ENCODE data around the gene SEC16A. TPM values are rescaled to one million over a fixed set of nuclear protein-coding genes. Genes with fewer than 3 reads are reported as not detected.

Gene SEC16A
- total and polyA plus RNA-seq, 3 experiments from 2014 or later = 42.9 to 78.0 (median 75.5) TPM

DNA sequence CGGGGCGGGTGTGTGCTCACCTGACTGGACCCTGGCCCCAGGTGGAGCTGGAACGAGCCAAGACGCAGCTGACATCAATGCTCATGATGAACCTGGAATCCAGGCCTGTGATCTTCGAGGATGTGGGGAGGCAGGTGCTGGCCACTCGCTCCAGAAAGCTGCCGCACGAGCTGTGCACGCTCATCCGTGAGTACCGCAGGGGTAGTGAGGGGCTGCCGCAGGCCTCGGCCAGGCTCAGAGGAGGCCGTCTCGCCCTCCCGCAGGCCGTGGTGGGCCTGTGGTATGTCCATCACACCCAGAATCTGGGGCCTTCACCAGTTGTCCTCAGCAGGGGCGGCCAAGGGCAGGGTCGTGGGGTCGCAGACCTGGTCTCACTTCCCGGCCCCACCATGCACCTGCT lies 61.0 kb downstream of the SEC16A start:
- H3K36me3 Mint-ChIP-seq = peaks cover 0 to 77% (median 12%) of the 10 kb centered on the region in 3 donors
- H3K4me3 ChIP-seq (ENCODE audit: low read length) = no peak overlapping the region
- peaks cover 31% of the 10 kb centered on the region for H3K36me3 ChIP-seq (ENCODE audit: insufficient read depth, low read length)
- no peak for DNase-seq
- H3K4me1 ChIP-seq (ENCODE audit: insufficient read depth, low read length) = no peaks in the 10 kb centered on the region
- no peaks in the 10 kb centered on the region for H3K4me1 Mint-ChIP-seq
- H3K27me3 ChIP-seq (ENCODE audit: insufficient read depth, low read length, poor library complexity, severe bottlenecking) = no peaks in the 10 kb centered on the region
- no peaks in the 10 kb centered on the region for H3K9me3 Mint-ChIP-seq
- ChIA-PET POLR2A (no interaction called here), CTCF (no interaction called here)
- H3K27ac ChIP-seq (ENCODE audit: low read depth, low read length) = no peak overlapping the region
- H3K27me3 Mint-ChIP-seq = no peaks in the 10 kb centered on the region
- H3K27ac Mint-ChIP-seq = no peak overlapping the region
- H3K9me3 ChIP-seq (ENCODE audit: low read length) = no peaks in the 10 kb centered on the region
- no peak overlapping the region for H3K4me3 Mint-ChIP-seq

- Histone ChIP-seq H3K4me1 (ENCODE audit: insufficient read depth, low read length) (no peaks in the 10 kb centered on the region), H3K9me3 (ENCODE audit: low read length) (no peaks in the 10 kb centered on the region), H3K27ac (ENCODE audit: low read depth, low read length) (no peak overlapping the region), H3K27me3 (ENCODE audit: insufficient read depth, low read length, poor library complexity, severe bottlenecking) (no peaks in the 10 kb centered on the region), H3K4me3 (ENCODE audit: low read length) (no peak overlapping the region), H3K36me3 (ENCODE audit: insufficient read depth, low read length) (peaks cover 53% of the 10 kb centered on the region)
- ChIA-PET POLR2A (no interaction called here), CTCF (no interaction called here)
- H3K27ac Mint-ChIP-seq = peak overlapping the region in 1 of 8 donors; percentile 69
- no peak for DNase-seq
- H3K27me3 Mint-ChIP-seq = no peaks in the 10 kb centered on the region
- peaks cover 0 to 86% (median 12%) of the 10 kb centered on the region in 3 donors for H3K36me3 Mint-ChIP-seq
- no peak overlapping the region for H3K4me3 Mint-ChIP-seq
- no peaks in the 10 kb centered on the region for H3K9me3 Mint-ChIP-seq
- no peaks in the 10 kb centered on the region for H3K4me1 Mint-ChIP-seq
Measured at GRCh38 chr9:136419092-136419420, 63.8 kb downstream of the SEC16A start.

GRCh38 chr9:136418182-136419091 lies 64.4 kb downstream of the SEC16A start:
- H3K4me1 Mint-ChIP-seq = no peaks in the 10 kb centered on the region
- no peak overlapping the region for H3K4me3 ChIP-seq (ENCODE audit: low read length)
- H3K4me3 Mint-ChIP-seq = peak overlapping the region in 1 of 7 donors; percentile 37
- no peak overlapping the region for H3K27ac Mint-ChIP-seq
- no peaks in the 10 kb centered on the region for H3K9me3 ChIP-seq (ENCODE audit: low read length)
- DNase-seq = no peak
- no peaks in the 10 kb centered on the region for H3K9me3 Mint-ChIP-seq
- H3K27me3 ChIP-seq (ENCODE audit: insufficient read depth, low read length, poor library complexity, severe bottlenecking) = no peaks in the 10 kb centered on the region
- H3K36me3 ChIP-seq (ENCODE audit: insufficient read depth, low read length) = peaks cover 59% of the 10 kb centered on the region
- peaks cover 0 to 86% (median 14%) of the 10 kb centered on the region in 3 donors for H3K36me3 Mint-ChIP-seq
- ChIA-PET POLR2A (no interaction called here), CTCF (no interaction called here)
- no peak overlapping the region for H3K27ac ChIP-seq (ENCODE audit: low read depth, low read length)
- no peaks in the 10 kb centered on the region for H3K4me1 ChIP-seq (ENCODE audit: insufficient read depth, low read length)
- no peaks in the 10 kb centered on the region for H3K27me3 Mint-ChIP-seq

DNA sequence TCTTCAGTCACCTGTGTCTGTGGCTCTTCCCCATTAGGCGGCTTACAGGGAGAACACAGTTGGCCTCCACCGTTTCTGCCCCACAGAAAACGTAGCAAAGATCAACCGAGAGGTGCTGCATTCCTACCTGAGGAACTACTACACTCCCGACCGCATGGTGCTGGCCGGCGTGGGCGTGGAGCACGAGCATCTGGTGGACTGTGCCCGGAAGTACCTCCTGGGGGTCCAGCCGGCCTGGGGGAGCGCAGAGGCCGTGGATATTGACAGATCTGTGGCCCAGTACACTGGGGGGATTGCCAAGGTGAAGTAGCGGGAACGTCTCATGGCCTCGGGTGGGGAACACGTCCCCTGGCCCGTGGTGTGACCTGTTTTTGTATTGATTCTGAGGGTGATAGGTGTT lies 65.9 kb downstream of the SEC16A start:
- DNase-seq = no peak
- no peaks in the 10 kb centered on the region for H3K9me3 Mint-ChIP-seq
- no peaks in the 10 kb centered on the region for H3K27me3 ChIP-seq (ENCODE audit: insufficient read depth, low read length, poor library complexity, severe bottlenecking)
- no peak overlapping the region for H3K4me3 ChIP-seq (ENCODE audit: low read length)
- H3K4me3 Mint-ChIP-seq = no peak overlapping the region
- no peaks in the 10 kb centered on the region for H3K27me3 Mint-ChIP-seq
- peaks cover 2% of the 10 kb centered on the region for H3K4me1 ChIP-seq (ENCODE audit: insufficient read depth, low read length)
- no peaks in the 10 kb centered on the region for H3K9me3 ChIP-seq (ENCODE audit: low read length)
- ChIA-PET POLR2A (no interaction called here), CTCF (no interaction called here)
- peaks cover 2 to 7% (median 5%) of the 10 kb centered on the region in 3 donors for H3K4me1 Mint-ChIP-seq
- peaks cover 59% of the 10 kb centered on the region for H3K36me3 ChIP-seq (ENCODE audit: insufficient read depth, low read length)
- H3K36me3 Mint-ChIP-seq = peaks cover 0 to 84% (median 16%) of the 10 kb centered on the region in 3 donors
- H3K27ac Mint-ChIP-seq = peak overlapping the region in 2 of 8 donors; percentile 8 to 26
- H3K27ac ChIP-seq (ENCODE audit: low read depth, low read length) = no peak overlapping the region

DNA sequence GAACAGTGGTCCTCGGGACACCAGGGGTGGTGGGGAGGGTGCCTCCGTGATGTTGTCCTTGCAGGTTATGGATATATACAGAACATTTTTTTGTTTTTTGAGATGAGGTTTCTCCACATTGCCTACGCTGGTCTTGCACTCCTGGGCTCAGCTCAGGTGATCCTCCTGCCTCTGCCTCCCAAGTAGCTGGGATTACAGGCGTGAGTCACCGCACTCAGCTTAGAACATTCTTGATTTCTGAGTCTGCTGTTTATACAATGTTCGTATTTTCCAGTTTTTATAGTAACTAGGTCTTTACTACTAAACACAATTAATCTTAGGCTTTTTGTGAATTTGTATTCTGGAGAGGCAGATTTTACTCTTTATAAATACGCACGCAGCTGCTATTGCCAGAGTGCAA lies 66.4 kb downstream of the SEC16A start:
- DNase-seq = no peak
- H3K27ac ChIP-seq (ENCODE audit: low read depth, low read length) = no peak overlapping the region
- peaks cover 7% of the 10 kb centered on the region for H3K4me1 ChIP-seq (ENCODE audit: insufficient read depth, low read length)
- no peaks in the 10 kb centered on the region for H3K9me3 ChIP-seq (ENCODE audit: low read length)
- H3K4me3 ChIP-seq (ENCODE audit: low read length) = no peak overlapping the region
- no peaks in the 10 kb centered on the region for H3K27me3 ChIP-seq (ENCODE audit: insufficient read depth, low read length, poor library complexity, severe bottlenecking)
- Mint-ChIP-seq H3K36me3 (peaks cover 0 to 85% (median 16%) of the 10 kb centered on the region in 3 donors), H3K4me1 (peaks cover 5 to 12% (median 10%) of the 10 kb centered on the region in 3 donors), H3K9me3 (no peaks in the 10 kb centered on the region), H3K4me3 (no peak overlapping the region), H3K27me3 (no peaks in the 10 kb centered on the region), H3K27ac (peak overlapping the region in 1 of 8 donors; percentile 15)
- ChIA-PET CTCF (no interaction called here), POLR2A (no interaction called here)
- peaks cover 59% of the 10 kb centered on the region for H3K36me3 ChIP-seq (ENCODE audit: insufficient read depth, low read length)

DNA sequence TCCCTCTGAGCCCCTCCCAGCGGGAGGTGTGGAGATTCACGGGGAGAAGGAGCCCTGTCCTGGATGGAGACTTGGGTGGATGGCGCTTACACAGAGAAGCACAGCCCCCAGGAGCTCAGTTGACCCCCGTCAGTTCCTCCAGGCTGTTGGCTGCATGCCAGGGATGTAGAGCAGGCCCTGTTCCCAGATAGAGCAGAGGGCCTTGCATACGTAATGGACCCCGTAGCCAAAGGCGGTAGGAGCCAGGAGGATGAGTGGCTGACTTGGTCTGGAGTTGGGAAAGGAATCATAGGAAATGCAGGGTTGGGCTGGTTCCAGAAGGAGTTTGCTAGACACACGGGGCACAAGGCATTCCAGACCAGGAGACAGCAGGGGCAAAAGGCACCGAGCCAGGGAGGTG lies 69.9 kb downstream of the SEC16A start:
- H3K27me3 Mint-ChIP-seq = no peaks in the 10 kb centered on the region

GRCh38 chr9:136411378-136411777 lies 71.5 kb downstream of the SEC16A start:
- Mint-ChIP-seq H3K27me3 (no peaks in the 10 kb centered on the region), H3K4me3 (peak overlapping the region; percentile 86 to 98 (median 91)), H3K27ac (peak overlapping the region; percentile 86 to 98 (median 93)), H3K9me3 (no peaks in the 10 kb centered on the region), H3K4me1 (peaks cover 28 to 49% (median 38%) of the 10 kb centered on the region in 3 donors), H3K36me3 (peaks cover 0 to 77% (median 5%) of the 10 kb centered on the region in 3 donors)
- Histone ChIP-seq H3K4me1 (ENCODE audit: insufficient read depth, low read length) (peaks cover 26% of the 10 kb centered on the region), H3K27me3 (ENCODE audit: insufficient read depth, low read length, poor library complexity, severe bottlenecking) (no peaks in the 10 kb centered on the region), H3K27ac (ENCODE audit: low read depth, low read length) (peak overlapping the region; percentile 93), H3K4me3 (ENCODE audit: low read length) (peak overlapping the region; percentile 93), H3K9me3 (ENCODE audit: low read length) (no peaks in the 10 kb centered on the region), H3K36me3 (ENCODE audit: insufficient read depth, low read length) (peaks cover 24% of the 10 kb centered on the region)
- no peak for DNase-seq
- CTCF ChIA-PET = no interaction called here
- POLR2A ChIA-PET = no interaction called here

More for the DNA sequence above, 69.9 kb downstream of the SEC16A start:
- Mint-ChIP-seq H3K36me3 (peaks cover 0 to 81% (median 10%) of the 10 kb centered on the region in 3 donors), H3K27ac (peak overlapping the region in 5 of 8 donors; percentile 21 to 79 (median 58)), H3K4me3 (peak overlapping the region in 1 of 7 donors; percentile 82), H3K9me3 (no peaks in the 10 kb centered on the region), H3K4me1 (peaks cover 23 to 38% (median 33%) of the 10 kb centered on the region in 3 donors)
- Histone ChIP-seq H3K27me3 (ENCODE audit: insufficient read depth, low read length, poor library complexity, severe bottlenecking) (no peaks in the 10 kb centered on the region), H3K9me3 (ENCODE audit: low read length) (no peaks in the 10 kb centered on the region), H3K4me1 (ENCODE audit: insufficient read depth, low read length) (peaks cover 26% of the 10 kb centered on the region), H3K4me3 (ENCODE audit: low read length) (no peak overlapping the region), H3K36me3 (ENCODE audit: insufficient read depth, low read length) (peaks cover 34% of the 10 kb centered on the region), H3K27ac (ENCODE audit: low read depth, low read length) (no peak overlapping the region)
- DNase-seq = no peak
- CTCF ChIA-PET = interaction anchor here (0.8 to 1.9 kb wide), 4 partner anchors 12 to 49 kb away, joined by 3 to 5 read pairs (median 4); partner anchors contain the start of gene DNLZ
- POLR2A ChIA-PET = no interaction called here

DNA sequence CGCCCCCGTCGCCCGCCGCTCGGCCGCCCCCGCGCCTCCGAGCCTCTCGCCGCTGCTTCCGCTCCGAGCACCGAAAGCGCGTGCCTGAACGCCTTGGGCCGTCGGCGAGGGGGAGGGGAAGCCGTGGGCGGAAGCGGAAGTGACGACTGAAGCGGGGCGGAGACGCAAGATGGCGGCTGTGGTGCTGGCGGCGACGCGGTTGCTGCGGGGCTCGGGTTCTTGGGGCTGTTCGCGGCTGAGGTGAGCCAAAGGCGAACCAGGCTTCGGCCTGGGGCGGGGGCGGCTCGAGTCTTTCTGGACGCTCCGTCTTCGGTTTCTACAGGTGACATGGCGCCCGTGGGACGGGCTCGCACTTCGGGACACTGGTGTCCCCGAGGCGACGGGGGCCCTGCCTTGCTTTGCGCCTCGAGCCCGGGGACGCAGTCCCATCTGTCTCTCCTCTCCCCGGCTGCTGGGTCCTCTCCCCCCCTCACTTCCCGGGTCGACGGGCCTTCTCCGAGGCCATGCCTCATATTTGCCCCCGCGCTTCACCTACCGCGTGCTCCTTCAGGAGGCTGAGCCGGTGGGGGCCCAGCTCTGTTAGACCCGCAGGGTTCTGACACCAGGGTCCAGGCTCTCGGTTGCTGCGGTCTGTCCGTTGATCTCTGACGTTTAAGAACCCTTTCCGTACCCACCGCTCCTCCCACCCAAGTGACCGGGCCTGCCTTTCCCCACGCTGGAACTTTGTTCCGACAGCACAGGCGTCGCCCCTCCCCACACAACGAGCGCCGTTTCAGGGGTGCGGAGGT lies 72.1 kb downstream of the SEC16A start, which contains the start of the genes ENTR1 and PMPCA:
TSS of gene ENTR1 (minus strand) at position 115 of the 788 bp plus-strand sequence. CDS start 217 bp downstream, outside the sequence.
TSS of gene PMPCA (plus strand) at position 159 of the 788 bp plus-strand sequence. CDS start at position 170, 11 bp downstream.
- CTCF ChIA-PET = interaction anchor here (1.4 to 1.7 kb wide), 3 partner anchors 10 to 30 kb away, joined by 4 to 13 read pairs (median 5); no protein-coding TSS in a partner anchor
- no peaks in the 10 kb centered on the region for H3K9me3 Mint-ChIP-seq
- peak; percentile 91 to 96 (median 93) for DNase-seq
- H3K27me3 ChIP-seq (ENCODE audit: insufficient read depth, low read length, poor library complexity, severe bottlenecking) = no peaks in the 10 kb centered on the region
- no peaks in the 10 kb centered on the region for H3K27me3 Mint-ChIP-seq
- peaks cover 17% of the 10 kb centered on the region for H3K36me3 ChIP-seq (ENCODE audit: insufficient read depth, low read length)
- POLR2A ChIA-PET = no interaction called here
- peak within 1 kb of the TSS; percentile 93 for H3K4me3 ChIP-seq (ENCODE audit: low read length)
- H3K4me1 ChIP-seq (ENCODE audit: insufficient read depth, low read length) = peaks cover 29% of the 10 kb centered on the region
- peaks cover 30 to 52% (median 41%) of the 10 kb centered on the region in 3 donors for H3K4me1 Mint-ChIP-seq
- H3K9me3 ChIP-seq (ENCODE audit: low read length) = no peaks in the 10 kb centered on the region
- peak within 1 kb of the TSS; percentile 93 for H3K27ac ChIP-seq (ENCODE audit: low read depth, low read length)
- H3K4me3 Mint-ChIP-seq = peak within 1 kb of the TSS; percentile 88 to 98 (median 91)
- peak within 1 kb of the TSS; percentile 86 to 98 (median 93) for H3K27ac Mint-ChIP-seq
- peaks cover 0 to 74% (median 5%) of the 10 kb centered on the region in 3 donors for H3K36me3 Mint-ChIP-seq

All from CD8-positive, alpha-beta memory T cell (primary cell).